Transverse colon (tissue), 4 donors: ENCODE data around the gene KAT2B.

Experiments
- POLR2AphosphoS5 ChIP-seq, 3 donors: sonication (generic); formaldehyde crosslinking; IDR thresholded peaks; one replicate each; pipeline ENCODE4 v1.6.1; 2016; ENCODE audit warnings: antibody characterized with exemption in 3 of 3
- TF ChIP-seq, protein P1 (sequence below), 5 experiments: fragments of 200-600 bp in 3 of 5; fragments of 450-650 bp in 2 of 5; sonication (generic) in 3 of 5; IDR thresholded peaks; 1 replicate in 2 of 5; 2 replicates in 3 of 5; pipeline ENCODE4 v1.5.1; 2016 to 2017; ENCODE audit warnings: antibody characterized with exemption in 5 of 5, inconsistent platforms in 3 of 5, mild to moderate bottlenecking in 2 of 5, moderate library complexity in 1 of 5

DNA sequence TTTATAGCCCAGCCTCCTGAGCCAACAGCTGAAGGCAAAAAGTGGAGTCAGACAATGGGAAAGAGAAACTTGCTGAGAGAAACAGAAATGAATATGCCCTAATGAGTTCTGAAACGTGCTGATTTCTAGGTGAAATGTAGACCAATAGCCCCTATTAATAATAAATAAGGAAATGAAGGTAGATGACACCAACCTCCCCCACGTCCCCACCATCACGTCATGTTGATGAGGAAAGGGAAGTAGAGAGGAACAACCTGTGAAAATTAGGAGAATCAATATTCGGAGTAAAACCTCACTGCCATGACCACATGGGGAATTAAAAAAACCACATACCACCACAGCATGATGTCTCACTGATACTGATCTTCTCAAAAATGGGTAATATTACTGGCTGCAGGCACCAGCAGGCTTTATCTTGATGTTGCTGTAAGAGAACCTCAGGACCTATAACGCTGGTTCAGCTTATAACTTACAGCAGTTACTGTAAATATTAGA, 64.0 kb downstream of the KAT2B start:
- no peak for TF ChIP-seq POLR2AphosphoS5 (IDR thresholded peaks at IDR 0.05)
- TF ChIP-seq, protein P1, sequence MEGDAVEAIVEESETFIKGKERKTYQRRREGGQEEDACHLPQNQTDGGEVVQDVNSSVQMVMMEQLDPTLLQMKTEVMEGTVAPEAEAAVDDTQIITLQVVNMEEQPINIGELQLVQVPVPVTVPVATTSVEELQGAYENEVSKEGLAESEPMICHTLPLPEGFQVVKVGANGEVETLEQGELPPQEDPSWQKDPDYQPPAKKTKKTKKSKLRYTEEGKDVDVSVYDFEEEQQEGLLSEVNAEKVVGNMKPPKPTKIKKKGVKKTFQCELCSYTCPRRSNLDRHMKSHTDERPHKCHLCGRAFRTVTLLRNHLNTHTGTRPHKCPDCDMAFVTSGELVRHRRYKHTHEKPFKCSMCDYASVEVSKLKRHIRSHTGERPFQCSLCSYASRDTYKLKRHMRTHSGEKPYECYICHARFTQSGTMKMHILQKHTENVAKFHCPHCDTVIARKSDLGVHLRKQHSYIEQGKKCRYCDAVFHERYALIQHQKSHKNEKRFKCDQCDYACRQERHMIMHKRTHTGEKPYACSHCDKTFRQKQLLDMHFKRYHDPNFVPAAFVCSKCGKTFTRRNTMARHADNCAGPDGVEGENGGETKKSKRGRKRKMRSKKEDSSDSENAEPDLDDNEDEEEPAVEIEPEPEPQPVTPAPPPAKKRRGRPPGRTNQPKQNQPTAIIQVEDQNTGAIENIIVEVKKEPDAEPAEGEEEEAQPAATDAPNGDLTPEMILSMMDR (IDR thresholded peaks at IDR 0.05): no peak
